IMR-90 (cell line): Measurements from ENCODE around the gene HEXD. TPM values are rescaled to one million over a fixed set of nuclear protein-coding genes. Genes with fewer than 3 reads are reported as not detected.

Source experiments
- ATAC-seq: fragments of 200-7000 bp; cut with Tn5 transposase; 2 replicates; pipeline ENCODE4 v1.9.1; 2020; ENCODE audit warnings: low read depth, mild to moderate bottlenecking, moderate library complexity
- BruUV-seq: library from RNA; stranded (reverse); fragments of 400-500 nt; replicated peaks from 2 replicates; lab custom pipeline; 2021; lab: Mats Ljungman, UMichigan
- CTCF ChIA-PET: fragments of 300-600 bp; formaldehyde crosslinking; extraction: SDS; loops from one replicate; lab custom pipeline; 2021; ENCODE audit warnings: antibody characterized with exemption; lab: Yijun Ruan, JAX
- POLR2A ChIA-PET: fragments of 300-600 bp; sonication (Branson Sonifier 250); formaldehyde crosslinking; loops from one replicate; lab custom pipeline; 2022; ENCODE audit warnings: antibody characterized with exemption; ENCODE audit not compliant: unreplicated experiment; lab: Charles Lee
- DNase-seq: peaks from one replicate; pipeline ENCODE4 v3.0.0; 2013
- H2AFZ ChIP-seq: replicated peaks from 2 replicates; pipeline ENCODE3; 2013; ENCODE audit warnings: low read length, mild to moderate bottlenecking; ENCODE audit not compliant: poor library complexity
- H2AK5ac ChIP-seq: 2 replicates; pipeline ENCODE4 v1.6.1; 2013; ENCODE audit warnings: low read depth, low read length, inconsistent platforms
- H2AK9ac ChIP-seq: replicated peaks from 2 replicates; pipeline ENCODE3; 2013; ENCODE audit warnings: mild to moderate bottlenecking, low read depth, low read length, moderate library complexity; ENCODE audit not compliant: poor library complexity
- H2BK120ac ChIP-seq: 2 replicates; pipeline ENCODE4 v1.6.1; 2013; ENCODE audit warnings: low read depth, low read length, inconsistent platforms
- H2BK15ac ChIP-seq: 3 replicates; pipeline ENCODE4 v1.6.1; 2013; ENCODE audit warnings: low read depth, low read length, inconsistent platforms
- H2BK20ac ChIP-seq: 2 replicates; pipeline ENCODE4 v1.6.1; 2013; ENCODE audit warnings: low read depth, mild to moderate bottlenecking, inconsistent platforms, low read length, moderate library complexity
- H2BK5ac ChIP-seq: 2 replicates; pipeline ENCODE4 v1.6.1; 2013; ENCODE audit warnings: mild to moderate bottlenecking, low read depth, low read length, inconsistent platforms; ENCODE audit not compliant: poor library complexity, severe bottlenecking
- H3K14ac ChIP-seq: replicated peaks from 2 replicates; pipeline ENCODE4 v1.6.1; 2013; ENCODE audit warnings: low read depth, low read length, inconsistent platforms
- H3K18ac ChIP-seq: 2 replicates; pipeline ENCODE4 v1.6.1; 2013; ENCODE audit warnings: low read depth, low read length, control low read depth
- H3K23ac ChIP-seq: 2 replicates; pipeline ENCODE4 v1.6.1; 2013; ENCODE audit warnings: low read depth, low read length, inconsistent platforms
- H3K27ac ChIP-seq: 2 replicates; pipeline ENCODE4 v1.5.1; 2013; ENCODE audit warnings: mild to moderate bottlenecking, control low read depth, low read length; ENCODE audit not compliant: insufficient read depth
- H3K27me3 ChIP-seq: 2 replicates; pipeline ENCODE4 v1.6.1; 2013; ENCODE audit warnings: low read length; ENCODE audit not compliant: control insufficient read depth, insufficient read depth
- H3K36me3 ChIP-seq: 2 replicates; pipeline ENCODE4 v1.6.1; 2013; ENCODE audit warnings: low read length, mixed read lengths; ENCODE audit not compliant: control insufficient read depth, insufficient read depth
- H3K4ac ChIP-seq: 2 replicates; pipeline ENCODE4 v1.6.1; 2013; ENCODE audit warnings: low read depth, low read length, inconsistent platforms
- H3K4me1 ChIP-seq: 2 replicates; pipeline ENCODE4 v1.6.1; 2013; ENCODE audit warnings: low read length, mixed read lengths; ENCODE audit not compliant: control insufficient read depth, insufficient read depth
- H3K4me2 ChIP-seq: 2 replicates; pipeline ENCODE4 v1.6.1; 2013; ENCODE audit warnings: low read depth, mild to moderate bottlenecking, control low read depth, low read length, moderate library complexity
- H3K4me3 ChIP-seq: 2 replicates; pipeline ENCODE4 v1.5.1; 2013; ENCODE audit warnings: low read depth, mild to moderate bottlenecking, control low read depth, low read length, moderate library complexity; ENCODE audit not compliant: insufficient read depth
- H3K56ac ChIP-seq: 2 replicates; pipeline ENCODE4 v1.6.1; 2013; ENCODE audit warnings: low read length, inconsistent platforms; ENCODE audit not compliant: insufficient read depth; ENCODE audit errors: extremely low read depth
- H3K79me1 ChIP-seq, 2 experiments: 2 replicates each; pipeline ENCODE4 v1.6.1; 2013; ENCODE audit warnings: low read length in 2 of 2, inconsistent platforms in 1 of 2, low read depth in 1 of 2
- H3K9ac ChIP-seq: 2 replicates; pipeline ENCODE4 v1.6.1; 2013; ENCODE audit warnings: low read depth, low read length, control low read depth
- H3K9me1 ChIP-seq: 2 replicates; pipeline ENCODE4 v1.6.1; 2013; ENCODE audit warnings: low read length, inconsistent platforms; ENCODE audit not compliant: insufficient read depth
- H3K9me3 ChIP-seq: 2 replicates; pipeline ENCODE4 v1.6.1; 2013; ENCODE audit warnings: low read length; ENCODE audit not compliant: control insufficient read depth, insufficient read depth
- H4K20me1 ChIP-seq: 2 replicates; pipeline ENCODE4 v1.6.1; 2013; ENCODE audit warnings: low read length, inconsistent platforms; ENCODE audit not compliant: insufficient read depth
- H4K5ac ChIP-seq: 2 replicates; pipeline ENCODE4 v1.6.1; 2013; ENCODE audit warnings: mild to moderate bottlenecking, low read depth, low read length, control low read depth
- H4K8ac ChIP-seq, 2 experiments: 2 replicates each; pipeline ENCODE4 v1.6.1; 2013; ENCODE audit warnings: low read depth in 2 of 2, low read length in 2 of 2, control low read depth in 1 of 2, inconsistent platforms in 1 of 2
- H4K91ac ChIP-seq: 2 replicates; pipeline ENCODE4 v1.6.1; 2013; ENCODE audit warnings: low read depth, low read length, inconsistent platforms; ENCODE audit not compliant: insufficient read depth
- BHLHE40 ChIP-seq: fragments of 150-350 bp; IDR thresholded peaks from 2 replicates; pipeline ENCODE4 v1.6.1; 2016; ENCODE audit warnings: mild to moderate bottlenecking, low read depth, low read length
- CEBPB ChIP-seq: IDR thresholded peaks from 2 replicates; pipeline ENCODE4 v1.6.1; 2012; ENCODE audit warnings: low read depth, low read length, improper control_type of control experiment
- CHD1 ChIP-seq: IDR thresholded peaks from 2 replicates; pipeline ENCODE4 v1.6.1; 2012; ENCODE audit warnings: low read depth, low read length, improper control_type of control experiment
- CTCF ChIP-seq: conservative IDR thresholded peaks from 2 replicates; pipeline ENCODE4 v1.5.1; 2012; ENCODE audit warnings: mild to moderate bottlenecking, low read depth, low read length, improper control_type of control experiment
- ELK1 ChIP-seq: fragments of 150-350 bp; IDR thresholded peaks from 2 replicates; pipeline ENCODE4 v1.6.1; 2016; ENCODE audit warnings: low read depth, mild to moderate bottlenecking, low read length, moderate library complexity, borderline replicate concordance
- MAFK ChIP-seq: IDR thresholded peaks from 2 replicates; pipeline ENCODE4 v1.6.1; 2012; ENCODE audit warnings: low read depth, low read length, improper control_type of control experiment
- MXI1 ChIP-seq: IDR thresholded peaks from 2 replicates; pipeline ENCODE4 v1.6.1; 2012; ENCODE audit warnings: low read depth, mild to moderate bottlenecking, low read length, moderate library complexity, borderline replicate concordance
- NFE2L2 ChIP-seq: fragments of 150-350 bp; IDR thresholded peaks from 2 replicates; pipeline ENCODE4 v1.6.1; 2016; ENCODE audit warnings: low read depth, mild to moderate bottlenecking, low read length
- POLR2A ChIP-seq: IDR thresholded peaks from 2 replicates; pipeline ENCODE4 v1.6.1; 2012; ENCODE audit warnings: mild to moderate bottlenecking, low read depth, low read length
- RAD21 ChIP-seq: IDR thresholded peaks from 2 replicates; pipeline ENCODE4 v1.6.1; 2012; ENCODE audit warnings: low read length, improper control_type of control experiment
- RCOR1 ChIP-seq: IDR thresholded peaks from 2 replicates; pipeline ENCODE4 v1.6.1; 2012; ENCODE audit warnings: mild to moderate bottlenecking, low read length, improper control_type of control experiment; ENCODE audit not compliant: insufficient replicate concordance
- RFX5 ChIP-seq: IDR thresholded peaks from 2 replicates; pipeline ENCODE4 v1.8.0; 2012; ENCODE audit warnings: low read depth, mild to moderate bottlenecking, low read length, moderate library complexity
- SMC3 ChIP-seq: fragments of 150-350 bp; IDR thresholded peaks from 2 replicates; pipeline ENCODE4 v1.6.1; 2016; ENCODE audit warnings: low read depth, mild to moderate bottlenecking, antibody characterized with exemption, low read length, moderate library complexity
- WGBS, 2 experiments: methylation state at CpG; one replicate each; pipeline versions ENCODE4 v1.1.5 to v1.1.7; 2013; ENCODE audit warnings: missing lambda C conversion rate in 2 of 2; ENCODE audit not compliant: insufficient read length in 1 of 2; ENCODE audit errors: extremely low coverage in 2 of 2; 5-methylcytosine and 5-hydroxymethylcytosine counted together
- dilution Hi-C: fragments of 300-500 bp; cut with HindIII; formaldehyde crosslinking; loops from one replicate; pipeline ENCODE4 v1.14.3; 2018; ENCODE audit warnings: low sequenced_read_pairs; ENCODE audit not compliant: unreplicated experiment
- in situ Hi-C: fragments of 300-500 bp; cut with MboI; formaldehyde crosslinking; loops from 3 replicates; pipeline ENCODE4 v1.14.3; 2019; ENCODE audit warnings: low sequenced_read_pairs, inconsistent platforms, mixed read lengths
- intact Hi-C: fragments of 100-400 bp; cut with micrococcal nuclease; formaldehyde crosslinking; loops from 2 replicates; pipeline ENCODE4 v1.10.0; 2022
- polyA plus RNA-seq, 3 experiments: library from polyadenylated mRNA; depleted of rRNA; stranded (reverse); fragments of >200 nt; gene quantifications; 2 replicates each; pipeline ENCODE4 v1.2.3, GENCODE V29; 2012; ENCODE audit warnings: low replicate concordance in 1 of 3
- total RNA-seq: library from RNA; depleted of rRNA; stranded (reverse); fragments of >200 nt; gene quantifications from 2 replicates; pipeline ENCODE4 v1.2.3, GENCODE V29; 2012
- TF ChIP-seq, protein P1 (sequence below): fragments of 150-350 bp; IDR thresholded peaks from 2 replicates; pipeline ENCODE4 v1.6.1; 2017; ENCODE audit warnings: mild to moderate bottlenecking, antibody characterized with exemption, low read length, low read depth

HEXD gene
- total and polyA plus RNA-seq, 2 of the 4 experiments (the other 2 are of a cell fraction) = 3.8 to 9.5 TPM

GRCh38 chr17:82487910-82488309, 69.8 kb downstream of the HEXD start:
- Histone ChIP-seq H3K18ac (no peak overlapping the region), H3K4me1 (peaks cover 3% of the 10 kb centered on the region), H4K5ac (no peak overlapping the region), H4K8ac (no peak overlapping the region), H3K23ac (no peak overlapping the region), H2BK120ac (no peak overlapping the region), H3K27ac (no peak overlapping the region), H2BK15ac (no peak overlapping the region), H3K4me2 (no peak overlapping the region), H3K4me3 (no peak overlapping the region), H2AK9ac (no peak overlapping the region), H3K9ac (no peak overlapping the region), H3K9me1 (peaks cover 2% of the 10 kb centered on the region; the same call in 1 of the 2 replicates), H2BK20ac (no peak overlapping the region), H2BK5ac (no peak overlapping the region), H2AK5ac (no peak overlapping the region), H3K36me3 (peaks cover 42% of the 10 kb centered on the region), H2AFZ (no peak overlapping the region), H3K14ac (no peak overlapping the region), H3K9me3 (no peaks in the 10 kb centered on the region), H3K56ac (no peak overlapping the region), H3K27me3 (no peaks in the 10 kb centered on the region), H3K79me1 (peaks cover 0 to under 1% of the 10 kb centered on the region in 2 experiments; a peak in 1 of 4 replicates), H3K4ac (no peak overlapping the region), H4K20me1 (peaks cover 2% of the 10 kb centered on the region; the same call in 1 of the 2 replicates), H4K91ac (no peak overlapping the region)
- DNase-seq = no peak
- dilution Hi-C loops (no loop called here), in situ Hi-C loops (no loop called here), intact Hi-C loops (no loop called here)
- CTCF ChIA-PET = no interaction called here
- ATAC-seq = no peak
- POLR2A ChIA-PET = no interaction called here
- no TSS peak for BruUV-seq
- 68% methylated on average over 7 of the region's 14 CpGs; no CpG with 5 or more reads in 1 of the 2 experiments for WGBS, 2 experiments
- TF ChIP-seq RCOR1 (no peak), CHD1 (no peak), BHLHE40 (no peak), MAFK (no peak), POLR2A (no peak), CTCF (no peak), RFX5 (no peak), RAD21 (no peak), NFE2L2 (no peak), CEBPB (no peak), MXI1 (no peak), SMC3 (no peak), ELK1 (no peak)
- TF ChIP-seq, protein P1, sequence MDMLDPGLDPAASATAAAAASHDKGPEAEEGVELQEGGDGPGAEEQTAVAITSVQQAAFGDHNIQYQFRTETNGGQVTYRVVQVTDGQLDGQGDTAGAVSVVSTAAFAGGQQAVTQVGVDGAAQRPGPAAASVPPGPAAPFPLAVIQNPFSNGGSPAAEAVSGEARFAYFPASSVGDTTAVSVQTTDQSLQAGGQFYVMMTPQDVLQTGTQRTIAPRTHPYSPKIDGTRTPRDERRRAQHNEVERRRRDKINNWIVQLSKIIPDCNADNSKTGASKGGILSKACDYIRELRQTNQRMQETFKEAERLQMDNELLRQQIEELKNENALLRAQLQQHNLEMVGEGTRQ = no peak
